Stimulated activated CD4-positive, alpha-beta T cell treated with anti-CD3 and anti-CD28 coated beads, Interleukin-2, amount 100 ng/mL, for 48 hours (primary cell): ENCODE data around the gene AOC3.

Experiments
- DNase-seq, 2 donors: peaks; one replicate each; pipeline ENCODE4 v3.0.0-alpha.2; 2020

AOC3 gene, protein sequence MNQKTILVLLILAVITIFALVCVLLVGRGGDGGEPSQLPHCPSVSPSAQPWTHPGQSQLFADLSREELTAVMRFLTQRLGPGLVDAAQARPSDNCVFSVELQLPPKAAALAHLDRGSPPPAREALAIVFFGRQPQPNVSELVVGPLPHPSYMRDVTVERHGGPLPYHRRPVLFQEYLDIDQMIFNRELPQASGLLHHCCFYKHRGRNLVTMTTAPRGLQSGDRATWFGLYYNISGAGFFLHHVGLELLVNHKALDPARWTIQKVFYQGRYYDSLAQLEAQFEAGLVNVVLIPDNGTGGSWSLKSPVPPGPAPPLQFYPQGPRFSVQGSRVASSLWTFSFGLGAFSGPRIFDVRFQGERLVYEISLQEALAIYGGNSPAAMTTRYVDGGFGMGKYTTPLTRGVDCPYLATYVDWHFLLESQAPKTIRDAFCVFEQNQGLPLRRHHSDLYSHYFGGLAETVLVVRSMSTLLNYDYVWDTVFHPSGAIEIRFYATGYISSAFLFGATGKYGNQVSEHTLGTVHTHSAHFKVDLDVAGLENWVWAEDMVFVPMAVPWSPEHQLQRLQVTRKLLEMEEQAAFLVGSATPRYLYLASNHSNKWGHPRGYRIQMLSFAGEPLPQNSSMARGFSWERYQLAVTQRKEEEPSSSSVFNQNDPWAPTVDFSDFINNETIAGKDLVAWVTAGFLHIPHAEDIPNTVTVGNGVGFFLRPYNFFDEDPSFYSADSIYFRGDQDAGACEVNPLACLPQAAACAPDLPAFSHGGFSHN

DNA sequence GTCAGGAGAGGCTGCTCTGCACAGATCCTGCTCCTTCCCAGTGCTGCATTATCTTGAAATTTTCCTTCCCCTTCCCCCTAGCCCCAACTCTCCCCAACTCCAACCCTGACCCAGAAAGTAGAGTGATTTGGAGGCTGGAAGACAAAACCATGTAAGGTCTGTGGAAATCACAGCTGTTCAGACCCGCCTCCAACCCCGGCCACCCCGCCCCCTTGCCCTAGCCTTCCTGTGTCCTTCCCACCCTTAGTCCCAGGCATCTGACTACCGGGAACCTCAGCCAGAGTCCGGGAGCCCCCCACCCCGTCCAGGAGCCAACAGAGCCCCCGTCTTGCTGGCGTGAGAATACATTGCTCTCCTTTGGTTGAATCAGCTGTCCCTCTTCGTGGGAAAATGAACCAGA is at the start of gene AOC3:
Gene AOC3 (plus strand): TSS at position 246 of the 400 bp plus-strand sequence. CDS start 145 bp downstream, at position 391.
- DNase-seq = no peak

DNA sequence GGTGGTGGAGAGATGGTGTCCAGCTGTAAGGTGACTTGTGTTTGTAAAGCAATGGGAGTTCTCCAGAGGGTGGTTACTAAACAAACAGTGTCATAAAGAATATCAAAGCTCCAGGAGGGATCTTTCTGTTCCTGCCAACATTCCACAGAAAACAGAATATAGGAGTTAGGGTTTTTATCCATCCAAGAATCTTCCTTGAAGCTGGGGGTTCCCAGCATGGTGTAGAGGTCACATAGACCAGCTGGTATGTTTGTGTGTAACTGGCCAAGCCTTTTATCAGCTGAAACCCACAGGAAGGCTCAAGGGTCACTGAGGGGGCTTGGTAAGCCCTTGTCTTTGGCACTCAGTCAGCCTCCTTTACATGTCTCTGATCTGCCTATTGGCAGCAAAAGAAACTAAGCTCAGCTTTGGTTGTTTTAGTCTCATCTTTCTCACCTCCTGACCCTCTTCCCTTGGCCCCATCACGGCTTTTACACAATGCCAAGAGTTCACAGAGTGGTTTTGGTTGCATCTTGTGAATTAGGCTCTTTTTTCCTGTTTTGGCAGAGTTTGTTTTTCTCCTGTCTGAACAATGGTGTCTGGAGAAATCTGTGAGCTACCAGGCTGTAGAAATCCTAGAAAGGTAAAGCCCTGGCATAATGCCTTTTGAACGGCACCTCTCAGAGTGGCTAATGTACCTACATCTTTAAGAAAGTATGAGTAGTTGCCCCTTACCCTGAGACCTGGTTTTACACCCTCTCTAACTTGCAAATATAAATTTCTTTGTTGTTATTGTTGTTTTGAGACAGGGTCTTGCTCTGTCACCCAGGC is 47.7 kb upstream of the AOC3 start:
- no peak for DNase-seq

DNA sequence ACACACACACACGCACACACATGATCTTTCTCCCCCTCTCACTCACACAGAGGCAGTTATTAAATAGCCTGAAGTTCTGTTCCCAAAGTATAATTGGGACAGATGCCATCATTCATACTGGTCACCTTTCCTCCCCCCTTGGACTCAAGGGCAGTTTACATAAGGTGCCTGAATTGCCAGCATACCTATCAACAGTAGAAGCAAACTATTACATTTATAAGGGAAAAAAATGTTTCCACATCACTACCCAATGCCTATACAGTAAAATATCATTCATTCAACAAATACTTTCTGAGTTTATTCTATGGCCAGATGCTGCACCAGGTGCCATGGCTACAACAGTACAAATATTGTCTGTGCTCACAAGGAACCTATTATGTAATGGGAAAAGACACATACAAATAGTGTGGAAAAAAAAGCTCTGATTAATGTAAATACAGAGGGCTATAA is 46.1 kb upstream of the AOC3 start:
- DNase-seq = no peak

DNA sequence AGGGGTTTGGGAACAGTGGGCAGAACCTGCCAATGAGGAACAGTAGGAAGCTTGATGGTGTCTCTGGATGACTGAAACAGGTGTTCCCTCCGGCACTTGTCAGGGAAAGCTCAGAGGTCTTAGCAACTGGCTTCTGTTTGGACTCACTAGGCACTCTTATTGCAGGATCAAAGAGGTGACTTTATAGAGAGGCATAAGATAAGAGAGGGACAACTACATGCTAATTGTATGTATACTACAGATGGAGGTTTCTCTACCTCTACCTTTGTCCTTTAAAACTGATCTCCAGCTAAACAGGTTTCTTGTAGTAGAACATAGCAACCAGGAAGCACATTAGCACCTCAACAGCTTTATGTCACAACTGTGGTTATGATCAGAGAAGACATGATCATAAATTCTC is 44.8 kb upstream of the AOC3 start:
- no peak for DNase-seq

DNA sequence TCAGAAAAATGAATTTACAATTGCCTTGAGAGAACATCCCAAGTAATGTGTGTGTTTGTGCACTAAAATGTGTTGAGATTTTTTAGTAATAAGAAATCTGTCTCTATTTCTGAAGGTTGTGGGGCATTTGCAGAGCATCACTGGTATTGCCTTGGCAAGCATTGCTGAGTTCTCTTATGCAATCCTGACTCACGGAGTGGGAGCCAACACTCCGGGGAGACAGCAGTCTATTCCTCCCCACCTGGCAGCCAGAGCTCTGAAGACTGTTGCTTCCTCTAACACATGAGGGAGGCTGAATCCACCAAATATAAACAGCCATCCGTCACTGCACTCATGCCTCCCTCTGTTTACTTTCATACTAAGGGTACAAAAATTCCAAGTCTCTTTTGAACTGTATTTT is 41.7 kb upstream of the AOC3 start:
- DNase-seq = no peak

DNA sequence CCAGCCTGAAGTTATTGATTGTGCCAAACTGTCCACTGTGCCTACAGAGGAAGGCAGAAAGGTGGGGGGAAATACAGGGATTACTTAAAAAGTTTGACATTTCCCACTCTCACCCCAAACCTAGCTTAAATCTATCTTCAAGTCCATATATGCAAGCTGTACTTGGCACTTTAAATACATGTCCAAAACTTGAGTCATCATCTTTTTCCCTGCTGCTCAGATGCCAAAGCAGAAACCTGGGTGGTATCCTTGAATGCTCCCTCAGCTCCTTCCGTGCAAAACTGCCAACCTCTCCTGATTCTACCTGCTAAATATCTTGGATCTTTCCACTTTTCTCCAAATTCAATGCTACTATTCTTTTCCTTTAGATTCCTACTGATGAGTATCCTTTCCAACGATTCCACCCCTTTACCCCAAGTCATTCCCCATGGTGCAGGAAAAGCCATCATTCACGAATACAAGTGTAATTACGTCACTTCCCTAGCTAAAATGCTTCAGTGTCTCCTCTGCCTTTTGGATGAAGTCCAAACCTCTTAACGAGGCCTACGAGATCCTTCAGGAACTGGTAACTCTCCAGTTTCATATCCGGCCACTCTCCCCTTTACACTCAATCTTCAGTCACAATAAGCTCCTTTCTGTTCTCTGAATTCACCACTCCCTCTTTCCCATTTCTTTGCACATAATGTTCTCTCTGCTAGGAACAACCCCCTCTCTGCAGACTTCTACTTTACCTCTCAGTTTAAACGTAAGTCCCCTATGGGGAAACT is 36.2 kb upstream of the AOC3 start:
- no peak for DNase-seq

DNA sequence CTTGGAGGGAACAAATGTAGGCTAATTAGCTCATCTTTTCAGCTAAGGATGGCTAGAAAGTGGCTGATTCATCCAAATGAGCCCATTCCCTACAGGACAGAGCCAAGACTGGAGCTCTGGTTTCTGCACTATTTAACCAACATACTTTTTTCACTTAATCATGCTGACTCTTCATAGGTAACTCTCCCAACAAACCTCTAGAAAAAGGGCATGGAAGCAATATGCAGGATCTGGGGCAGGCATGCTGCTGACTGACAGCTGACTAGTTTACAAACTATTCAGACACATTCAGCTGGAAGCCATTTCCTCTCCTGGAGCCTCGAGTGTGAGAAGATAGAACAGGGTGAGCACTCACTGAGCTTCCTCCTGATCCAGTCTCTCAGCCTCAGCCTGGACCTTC is 33.1 kb upstream of the AOC3 start:
- DNase-seq = no peak

DNA sequence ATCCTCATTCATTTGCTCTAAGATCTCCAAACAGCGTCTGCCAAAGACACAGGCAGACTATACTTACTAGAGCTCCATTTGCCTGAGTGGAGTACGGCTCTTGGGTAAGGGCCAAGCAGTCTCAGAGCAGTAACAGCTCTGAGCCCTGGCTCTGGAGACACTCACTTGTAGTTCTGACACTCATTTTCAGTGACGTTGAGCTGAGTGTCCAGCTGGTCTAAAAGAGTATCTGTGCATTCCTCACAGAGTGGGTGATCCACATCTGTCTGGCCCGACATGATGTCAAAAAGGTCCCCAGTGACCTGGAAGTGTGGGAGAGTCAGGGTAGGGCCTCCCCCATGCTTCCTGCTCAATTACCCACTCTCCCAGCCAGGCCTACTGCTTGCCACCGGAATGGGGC is 32.6 kb upstream of the AOC3 start:
- DNase-seq = no peak

DNA sequence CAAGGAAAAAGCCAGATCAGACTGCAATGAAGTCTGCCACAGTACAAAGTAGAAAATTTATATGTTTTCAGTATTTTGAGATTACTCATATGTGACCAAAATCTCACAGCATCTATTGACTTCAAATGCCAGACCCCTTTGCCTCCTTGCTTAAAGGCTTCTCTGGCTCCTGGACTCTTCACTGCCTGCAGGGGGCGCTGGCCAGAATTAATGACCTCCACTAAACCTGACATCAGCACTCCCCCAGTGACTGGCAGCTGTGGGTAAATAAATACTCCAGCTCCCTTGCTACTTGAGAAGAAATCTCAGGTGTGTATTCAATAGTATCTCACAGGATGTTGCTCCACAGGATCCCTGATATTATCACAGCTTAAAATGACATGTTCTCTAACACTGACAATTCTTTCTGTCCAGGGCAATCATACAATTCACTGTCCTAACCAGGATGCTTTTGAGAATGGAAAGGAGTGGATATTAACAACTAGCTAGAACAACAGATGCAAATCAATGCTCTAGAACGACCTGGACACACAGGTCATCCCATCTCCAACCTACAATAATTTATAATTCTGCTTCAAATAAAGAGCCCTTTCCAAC is 31.0 kb upstream of the AOC3 start:
- DNase-seq = peak; percentile 62 to 66

DNA sequence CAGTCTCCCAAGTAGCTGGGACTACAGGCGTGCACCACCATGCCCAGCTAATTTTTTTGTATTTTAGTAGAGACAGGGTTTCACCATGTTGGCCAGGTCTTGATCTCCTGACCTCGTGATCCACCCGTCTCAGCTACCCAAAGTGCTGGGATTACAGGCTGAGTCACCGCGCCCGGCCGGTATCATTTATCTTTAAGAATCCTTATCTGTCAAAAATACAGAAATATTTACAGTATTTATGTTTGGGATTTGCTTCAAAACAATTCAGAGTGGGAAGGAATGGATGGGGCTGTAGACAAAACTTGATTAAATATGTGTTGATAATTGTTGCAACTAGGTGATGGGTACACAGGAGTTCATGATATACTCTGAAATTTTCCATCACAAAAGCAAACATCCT is 29.8 kb upstream of the AOC3 start:
- DNase-seq = no peak

DNA sequence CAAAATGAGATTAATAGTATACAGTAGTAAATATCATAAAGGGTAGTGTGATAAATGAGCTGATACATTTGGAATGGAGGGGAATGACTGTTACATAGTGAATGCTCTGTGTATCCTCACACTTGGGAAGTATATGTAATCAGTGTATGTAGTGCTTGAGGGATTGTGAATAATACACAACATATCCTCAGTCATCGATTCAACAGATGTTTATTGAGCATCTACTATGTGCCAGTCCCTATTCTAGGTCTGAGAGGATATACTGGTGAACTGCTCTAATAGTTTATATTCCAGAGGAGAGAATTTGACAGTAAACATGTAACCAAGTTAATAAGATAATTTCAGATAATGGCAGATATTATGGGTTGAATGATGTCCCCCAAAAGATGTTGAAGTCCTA is 23.5 kb upstream of the AOC3 start:
- DNase-seq = no peak

DNA sequence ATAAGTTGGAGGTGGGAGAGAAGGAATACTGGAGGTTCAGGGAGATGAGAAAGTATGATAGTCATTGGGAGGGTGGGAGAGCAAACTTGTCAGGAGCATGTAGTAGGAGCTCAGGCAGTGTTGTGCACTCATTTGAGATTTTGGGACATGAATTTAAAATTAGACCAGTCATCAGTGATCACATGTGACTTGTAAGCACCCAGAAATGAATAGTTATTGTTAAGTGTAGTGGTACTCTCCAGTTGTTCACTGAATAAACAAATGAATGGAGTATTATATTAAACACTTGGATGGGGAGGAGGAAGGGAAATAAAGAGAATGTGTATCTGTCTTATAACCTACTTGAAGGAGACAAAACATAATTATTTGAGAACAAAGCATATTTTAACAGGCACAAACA is 20.0 kb upstream of the AOC3 start:
- no peak for DNase-seq

DNA sequence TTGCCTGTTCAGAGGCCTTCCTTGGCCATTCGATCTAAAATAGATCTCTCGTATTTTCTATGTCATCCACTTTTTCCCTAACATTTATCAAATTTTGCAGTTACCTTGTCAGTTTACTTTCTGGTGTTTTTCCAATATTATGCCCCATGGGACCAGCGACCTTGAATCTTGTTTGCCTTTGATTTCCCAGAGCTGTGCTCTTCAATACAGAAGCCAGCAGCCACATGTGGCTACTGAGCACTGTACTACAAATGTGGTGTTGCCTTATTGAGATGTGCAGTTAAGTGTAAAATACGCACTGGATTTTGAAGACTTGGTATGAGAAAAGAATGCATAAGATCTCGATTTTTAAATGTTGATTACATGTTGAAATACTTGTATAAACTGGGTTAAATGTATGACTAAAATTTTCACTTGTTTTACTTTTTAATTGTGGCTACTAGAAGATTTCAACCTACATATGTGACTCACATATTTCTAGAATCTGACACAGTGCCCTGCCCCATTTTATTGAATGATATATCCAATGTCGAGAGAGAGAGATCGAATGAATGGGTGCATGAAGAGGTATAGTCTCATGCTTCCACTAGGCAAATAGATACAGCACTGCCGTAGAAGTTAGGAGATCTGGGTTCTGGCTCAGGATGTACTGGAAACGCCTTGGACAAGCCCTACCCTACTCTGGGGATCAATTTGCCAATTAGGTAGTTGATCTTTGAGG is 18.6 kb upstream of the AOC3 start:
- no peak for DNase-seq

DNA sequence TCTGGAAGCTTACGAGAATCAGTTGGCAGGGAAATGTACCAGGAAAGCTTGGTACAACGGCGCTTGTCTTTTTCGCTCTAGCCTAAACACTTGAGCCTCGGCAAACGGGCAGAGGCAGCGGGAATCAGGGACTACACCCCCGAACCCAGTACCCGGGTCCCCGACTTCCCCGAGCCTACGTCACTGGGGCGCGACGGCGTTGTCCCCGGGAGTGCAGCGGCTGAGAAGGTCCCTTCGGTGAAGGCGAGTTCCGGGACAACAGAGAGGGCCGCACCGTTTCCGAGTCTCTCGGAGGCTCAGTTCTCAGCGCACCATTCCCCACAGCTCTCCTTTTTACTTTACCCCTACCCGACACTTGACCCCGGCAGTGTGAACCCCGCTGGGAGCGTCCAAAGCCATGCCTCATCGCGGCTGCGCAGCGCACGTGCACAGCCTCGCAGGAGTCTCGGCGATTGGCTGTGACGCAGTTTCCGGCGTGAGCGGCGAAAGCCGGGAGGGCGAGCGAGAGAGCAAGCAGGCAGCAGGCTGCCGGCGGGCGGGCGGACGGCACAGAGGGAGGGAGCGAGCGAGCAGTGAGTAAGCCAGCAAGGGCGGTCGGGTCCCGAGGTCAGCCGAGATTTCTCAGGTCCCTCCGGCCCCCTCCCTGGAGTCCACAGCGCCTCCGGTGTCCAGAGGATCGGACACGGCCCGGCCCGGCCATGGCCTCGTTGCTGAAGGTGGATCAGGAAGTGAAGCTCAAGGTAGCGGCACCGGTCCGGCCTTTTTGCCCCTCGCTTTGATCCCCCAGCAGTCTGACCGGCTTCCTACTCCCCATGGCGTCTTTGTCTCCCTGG is 17.8 kb upstream of the AOC3 start, which contains the start of gene PSME3:
Gene PSME3 (plus strand): TSS at position 464 of the 833 bp plus-strand sequence. CDS start 235 bp downstream, at position 699.
- DNase-seq = peak; percentile 83

DNA sequence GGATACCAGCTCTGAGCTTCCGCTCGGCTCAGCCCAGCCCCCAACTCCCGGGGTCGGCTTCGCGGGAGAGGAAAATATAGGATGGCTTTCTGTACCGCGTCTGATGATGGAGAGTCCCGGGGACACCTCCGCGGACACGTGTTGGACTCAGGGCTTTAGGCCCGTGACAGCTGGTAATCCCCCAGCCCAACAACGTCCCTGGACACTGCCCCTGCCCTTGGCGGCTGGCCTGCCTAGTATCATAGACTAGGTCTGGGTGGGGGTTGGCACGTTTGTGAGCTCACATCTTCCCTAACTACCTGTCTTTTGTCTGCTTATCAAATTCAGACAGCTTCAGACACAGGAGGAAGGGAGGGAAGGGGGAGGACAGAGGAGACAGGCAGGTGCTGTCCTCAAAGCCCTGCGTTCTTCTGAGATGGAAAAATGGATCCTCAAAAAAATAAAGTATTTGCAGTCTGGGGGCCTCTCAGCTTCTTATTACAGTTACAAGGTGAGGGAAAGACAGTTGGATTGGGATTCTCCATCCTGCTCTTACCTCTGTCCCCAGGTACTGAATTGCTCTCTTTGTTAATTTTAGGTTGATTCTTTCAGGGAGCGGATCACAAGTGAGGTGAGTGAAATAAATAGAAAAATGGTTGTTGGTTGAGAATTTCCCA is 17.1 kb upstream of the AOC3 start:
- no peak for DNase-seq

DNA sequence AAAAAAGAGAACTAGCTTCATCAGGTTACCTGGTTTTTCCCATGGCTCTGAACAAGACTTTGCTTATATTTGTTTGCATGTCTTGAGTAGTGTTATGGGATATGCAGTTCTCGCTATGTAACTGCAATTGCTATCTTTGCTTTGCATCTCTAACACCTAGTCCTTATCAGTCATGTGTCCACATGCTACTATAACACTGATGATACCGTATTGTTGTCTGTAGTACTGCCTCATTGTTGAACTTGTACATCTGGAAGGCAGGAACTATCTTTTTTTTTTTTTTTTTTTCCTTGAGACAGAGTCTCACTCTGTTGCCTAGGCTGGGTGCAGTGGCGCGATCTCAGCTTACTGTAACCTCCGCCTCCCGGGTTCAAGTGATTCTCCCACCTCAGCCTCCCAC is 15.3 kb upstream of the AOC3 start:
- no peak for DNase-seq

DNA sequence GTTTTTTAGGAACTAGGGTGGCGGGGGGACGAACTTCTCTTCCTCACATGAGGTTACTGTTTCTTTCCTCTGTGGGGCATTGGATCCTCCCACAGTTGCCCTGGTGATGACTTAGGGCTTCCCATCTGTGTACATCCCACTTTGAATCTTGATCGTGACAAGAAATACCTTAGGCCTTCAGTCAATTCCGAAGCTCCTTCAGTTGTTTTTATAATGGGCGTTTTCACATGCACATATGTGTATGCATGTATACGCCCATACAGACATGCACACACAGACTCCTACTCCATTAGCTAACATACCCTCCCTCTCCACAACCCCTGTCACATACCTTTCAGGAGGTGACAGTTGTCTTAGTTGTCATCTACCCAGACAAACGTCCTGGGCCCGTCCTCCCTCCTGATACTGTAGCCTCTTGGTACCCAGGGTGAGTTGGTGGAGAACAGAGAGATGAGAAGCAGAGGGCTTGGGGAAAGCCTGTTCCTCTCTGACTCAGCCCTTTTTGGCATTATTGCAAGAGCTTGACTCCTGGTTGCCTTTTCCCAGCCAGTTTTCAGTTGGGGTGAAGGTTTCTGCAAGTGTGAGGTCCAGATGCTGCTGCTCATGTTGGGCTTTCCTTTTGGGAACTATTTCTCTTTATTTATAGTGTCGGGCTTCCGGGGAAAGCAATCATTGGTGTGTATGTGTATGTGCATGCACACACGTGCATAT is 8.9 kb upstream of the AOC3 start:
- no peak for DNase-seq

DNA sequence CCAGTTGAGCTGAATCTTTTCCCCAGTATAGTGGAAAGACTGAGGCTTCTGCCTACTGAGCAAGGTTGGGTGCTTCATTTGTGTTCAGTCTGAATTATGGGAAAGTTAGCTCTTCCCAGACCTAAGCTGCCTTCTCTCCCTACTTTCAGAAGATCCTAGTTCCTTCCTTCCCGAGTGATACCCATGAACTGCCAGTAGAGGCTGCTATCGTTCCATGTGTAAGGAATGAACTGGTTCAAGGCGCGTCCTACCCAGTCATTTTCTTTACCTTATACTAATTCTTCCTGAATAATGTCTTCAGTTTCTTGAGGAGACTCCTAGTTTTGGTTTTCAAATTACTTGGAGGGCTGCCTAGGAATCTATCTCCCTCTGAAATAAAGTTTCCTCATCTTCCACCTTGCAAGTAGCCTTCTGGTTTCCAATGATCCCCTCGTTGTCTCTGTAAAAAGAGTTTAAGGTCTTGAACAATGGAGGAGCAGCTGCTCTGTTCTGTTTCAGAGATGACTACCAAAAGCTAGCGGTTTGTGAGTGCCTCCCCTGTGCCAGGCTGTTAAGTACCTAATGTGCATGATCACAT is 7.6 kb upstream of the AOC3 start:
- DNase-seq = no peak

DNA sequence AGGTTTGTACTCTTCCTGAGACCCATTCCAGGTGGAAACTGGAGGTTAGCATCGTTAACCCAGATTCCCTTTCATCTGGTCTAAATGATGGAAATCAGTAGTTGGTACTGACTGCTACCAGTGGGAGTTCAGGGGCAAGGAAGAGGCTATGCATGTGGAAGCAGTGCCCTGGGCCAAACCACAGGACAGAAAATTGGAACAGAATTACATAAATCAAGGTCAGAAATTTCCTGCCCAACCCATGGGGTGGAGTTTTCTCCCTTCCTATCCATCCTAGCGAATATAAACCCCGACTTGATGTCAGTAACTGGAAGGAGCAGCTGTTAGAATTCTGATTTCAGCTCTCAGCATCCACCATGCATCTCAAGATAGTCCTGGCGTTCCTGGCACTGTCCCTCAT is 6.7 kb upstream of the AOC3 start, which contains the start of gene AOC2:
Gene AOC2 (plus strand): TSS at position 310 of the 400 bp plus-strand sequence. CDS start 47 bp downstream, at position 357.
- no peak for DNase-seq
